Dedifferentiated amniotic fluid mesenchymal stem cell (primary cell): Measurements from ENCODE around the gene FRAS1.
"Not testable (repeated sequence)": the region's sequence is repeated elsewhere in the genome, so short reads cannot be mapped to it uniquely, and the experiment has no call there.

Experiments
- DNase-seq: peaks from one replicate; pipeline ENCODE4 v3.0.0-alpha.2; 2016; ENCODE audit errors: extremely low spot score

The FRAS1 gene

DNA sequence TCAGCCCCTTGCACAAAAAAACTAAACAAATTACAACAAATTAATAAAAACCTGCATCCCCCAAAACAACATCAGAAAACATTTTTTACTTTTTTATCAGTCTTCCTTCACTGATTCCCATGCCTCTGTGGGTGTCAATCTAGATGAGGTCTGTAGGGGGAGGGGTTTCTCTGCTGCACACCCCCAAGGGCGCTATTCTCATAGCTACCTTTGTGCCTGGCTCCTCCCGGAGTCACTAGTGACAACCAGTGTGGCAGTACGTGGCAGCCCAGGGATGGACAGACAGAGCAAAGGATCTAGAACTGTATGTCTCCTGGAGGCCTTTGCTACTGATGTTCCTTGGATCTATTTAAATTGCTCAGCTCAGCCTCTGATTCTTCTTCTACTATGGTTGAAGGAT, 266.3 kb downstream of the FRAS1 start:
- no peak for DNase-seq

DNA sequence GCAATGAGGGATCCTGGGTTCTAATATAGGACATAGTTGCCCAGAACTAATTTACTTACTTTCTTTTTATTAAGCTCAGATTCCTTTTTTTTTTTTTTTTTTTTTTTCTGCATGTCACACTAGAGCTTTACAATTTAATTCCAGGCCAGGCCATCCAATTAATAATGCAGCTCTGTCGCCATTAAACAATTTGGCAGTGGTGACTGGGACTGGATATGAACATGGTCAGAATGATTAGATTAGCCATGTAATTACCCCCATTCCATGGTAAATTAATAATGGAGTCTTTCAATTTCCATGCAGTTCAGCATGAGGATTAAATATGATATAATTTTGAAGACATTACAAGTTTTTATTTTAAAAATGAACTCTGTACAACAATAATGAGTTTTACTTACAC, 267.5 kb downstream of the FRAS1 start:
- no peak for DNase-seq

DNA sequence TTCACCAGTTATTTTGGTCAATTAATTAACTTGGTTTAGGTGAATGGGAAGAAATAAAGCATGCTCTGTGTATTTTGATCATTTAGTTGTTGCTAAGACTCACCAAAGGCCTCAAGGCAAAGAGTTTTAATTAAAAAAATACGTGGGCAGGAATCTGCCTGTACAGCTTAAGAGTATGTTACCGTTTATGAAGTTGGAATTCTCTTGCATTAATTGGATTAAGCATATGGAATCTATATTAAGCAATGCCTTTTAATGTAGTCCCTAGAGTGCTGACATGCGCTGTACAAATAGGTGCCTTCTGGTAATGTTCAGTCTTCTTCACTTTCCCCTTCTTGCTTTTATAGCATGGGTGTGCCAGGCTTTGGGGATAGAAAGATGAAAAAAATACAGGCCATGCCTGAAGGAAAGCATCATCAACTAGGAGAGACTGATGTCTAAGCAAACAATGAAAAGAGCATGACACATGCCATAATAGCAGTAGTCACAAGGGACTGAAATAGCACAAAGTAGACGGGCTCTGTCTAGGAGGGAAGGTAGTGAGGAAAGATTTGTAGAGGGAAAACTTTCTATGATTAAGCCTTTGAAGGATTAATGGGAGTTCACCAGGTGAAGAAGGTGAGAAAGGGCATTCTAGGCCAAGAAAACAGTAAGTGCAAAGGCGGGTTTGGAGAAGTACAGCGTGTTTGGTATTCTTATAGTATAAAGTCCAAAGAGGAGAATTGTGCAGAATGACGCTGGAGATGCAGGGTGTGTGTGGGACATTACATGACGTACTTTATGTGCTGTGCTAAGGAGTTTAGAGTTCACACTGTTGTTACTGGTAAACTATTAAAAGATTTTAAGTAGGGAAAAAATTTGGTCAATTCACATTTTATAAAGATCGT, 268.4 kb downstream of the FRAS1 start:
- no peak for DNase-seq

DNA sequence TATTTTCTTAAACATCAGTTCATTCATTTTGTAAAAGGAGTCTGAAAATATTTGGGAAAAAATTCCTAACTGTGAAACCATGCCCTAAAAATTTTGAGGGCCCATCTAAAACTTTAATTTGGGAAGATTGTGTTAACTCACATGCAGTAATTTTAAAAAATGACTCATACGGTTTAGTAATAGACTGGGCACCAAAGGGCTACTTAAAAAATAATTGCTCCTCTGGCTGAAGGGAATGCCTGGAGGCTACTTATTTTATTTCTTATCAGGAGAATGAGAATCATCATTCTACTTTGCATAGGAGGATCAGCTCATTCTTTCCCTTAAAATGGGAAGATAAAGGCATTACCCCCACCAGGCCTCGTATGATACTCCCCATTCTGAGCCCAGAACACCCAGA, 271.5 kb downstream of the FRAS1 start:
- DNase-seq = not testable (repeated sequence)

DNA sequence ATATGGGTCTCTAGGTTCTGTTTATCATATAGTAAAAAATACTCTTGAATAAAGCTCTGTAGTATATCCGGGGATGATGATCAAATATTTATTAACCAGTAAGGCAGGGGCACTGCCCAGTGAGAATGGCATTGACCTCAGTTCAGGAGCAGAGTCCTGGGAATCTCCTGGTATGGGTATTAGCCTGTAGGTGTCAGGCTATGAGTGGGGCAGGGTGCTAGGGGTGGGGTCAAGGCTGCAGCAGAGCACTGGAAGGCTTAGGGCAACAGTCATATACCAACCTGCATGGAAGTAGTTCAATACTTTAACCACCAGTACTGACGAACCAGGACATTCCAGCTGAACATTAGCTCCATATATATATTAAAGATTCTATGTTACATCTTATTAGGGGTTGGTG, 274.1 kb downstream of the FRAS1 start:
- DNase-seq = no peak

DNA sequence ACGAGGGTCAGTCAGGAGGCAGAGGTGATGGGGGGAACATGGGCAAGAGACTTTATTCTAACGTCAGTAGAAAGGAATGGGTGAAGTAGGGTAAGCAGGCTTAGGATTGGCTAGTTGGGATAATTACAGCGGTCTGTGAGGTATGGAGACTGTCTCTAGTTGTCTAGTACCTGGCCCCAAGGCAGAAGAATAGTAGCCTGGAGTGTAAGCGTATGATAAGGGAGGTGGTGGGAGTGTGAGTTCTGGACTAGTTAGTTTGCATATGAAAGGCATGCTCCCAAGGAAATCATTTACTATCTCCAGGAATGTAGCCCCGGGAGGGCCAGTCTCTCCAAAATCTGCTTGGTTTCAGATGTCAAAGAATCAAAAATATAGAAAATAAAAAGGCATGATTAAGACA, 274.8 kb downstream of the FRAS1 start:
- DNase-seq = no peak

DNA sequence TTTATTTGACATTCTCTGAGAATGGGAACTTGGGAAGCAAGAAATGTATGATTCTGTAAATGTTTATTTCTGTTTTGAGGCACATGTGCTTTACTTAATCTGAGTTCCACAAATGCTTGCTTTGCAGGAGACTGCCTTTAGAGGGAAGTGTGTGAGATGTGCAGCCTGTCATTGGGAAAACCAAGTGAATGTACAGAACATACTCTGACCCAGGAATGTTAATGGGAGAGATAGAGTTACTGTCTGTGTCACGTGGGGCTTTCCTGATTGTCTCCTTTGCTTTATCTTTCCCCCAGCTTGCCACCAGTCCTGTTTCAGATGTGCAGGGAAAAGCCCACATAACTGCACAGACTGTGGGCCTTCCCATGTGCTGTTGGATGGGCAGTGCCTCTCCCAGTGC, 275.9 kb downstream of the FRAS1 start:
- DNase-seq = no peak

DNA sequence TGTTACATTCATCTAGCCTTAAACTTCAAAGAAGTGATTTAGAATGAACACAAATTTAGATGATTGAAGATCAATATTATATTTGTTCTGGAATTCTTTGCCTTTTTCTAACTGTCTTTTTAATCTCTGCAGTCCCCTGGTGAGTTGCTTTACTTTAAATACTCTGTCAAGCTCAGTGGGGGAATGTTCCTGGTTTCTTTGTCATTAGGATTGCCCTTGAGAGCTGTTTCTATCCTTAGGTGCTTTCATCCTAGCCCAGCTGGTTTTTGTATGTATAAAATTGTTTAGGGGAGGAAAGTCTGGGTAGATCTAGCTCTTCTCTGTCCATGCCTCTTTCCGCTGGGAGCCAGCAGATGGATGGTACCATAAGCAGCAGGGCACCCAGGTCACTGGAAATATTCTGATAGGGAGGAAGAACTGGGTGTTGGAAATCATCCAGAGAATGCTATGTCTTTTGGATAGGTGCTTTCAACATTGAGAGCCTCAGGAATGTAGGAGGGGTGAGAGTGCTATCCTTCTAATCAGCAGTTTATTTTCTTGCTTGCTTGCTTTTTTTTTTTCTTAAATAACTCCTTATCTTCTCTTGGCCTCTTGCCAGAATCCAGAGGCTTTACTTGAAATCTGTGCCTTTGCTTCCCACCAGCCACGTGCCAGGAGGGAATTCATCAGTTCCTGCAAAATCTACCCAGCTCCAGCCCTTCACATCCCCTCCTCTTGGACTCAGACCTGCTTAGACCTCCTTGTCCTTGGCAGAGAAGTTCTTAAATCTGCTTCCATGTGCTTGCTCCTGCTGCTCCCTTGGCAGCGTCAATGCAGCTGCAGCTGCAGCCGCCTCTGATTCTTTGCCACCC, 279.2 kb downstream of the FRAS1 start:
- DNase-seq = no peak

DNA sequence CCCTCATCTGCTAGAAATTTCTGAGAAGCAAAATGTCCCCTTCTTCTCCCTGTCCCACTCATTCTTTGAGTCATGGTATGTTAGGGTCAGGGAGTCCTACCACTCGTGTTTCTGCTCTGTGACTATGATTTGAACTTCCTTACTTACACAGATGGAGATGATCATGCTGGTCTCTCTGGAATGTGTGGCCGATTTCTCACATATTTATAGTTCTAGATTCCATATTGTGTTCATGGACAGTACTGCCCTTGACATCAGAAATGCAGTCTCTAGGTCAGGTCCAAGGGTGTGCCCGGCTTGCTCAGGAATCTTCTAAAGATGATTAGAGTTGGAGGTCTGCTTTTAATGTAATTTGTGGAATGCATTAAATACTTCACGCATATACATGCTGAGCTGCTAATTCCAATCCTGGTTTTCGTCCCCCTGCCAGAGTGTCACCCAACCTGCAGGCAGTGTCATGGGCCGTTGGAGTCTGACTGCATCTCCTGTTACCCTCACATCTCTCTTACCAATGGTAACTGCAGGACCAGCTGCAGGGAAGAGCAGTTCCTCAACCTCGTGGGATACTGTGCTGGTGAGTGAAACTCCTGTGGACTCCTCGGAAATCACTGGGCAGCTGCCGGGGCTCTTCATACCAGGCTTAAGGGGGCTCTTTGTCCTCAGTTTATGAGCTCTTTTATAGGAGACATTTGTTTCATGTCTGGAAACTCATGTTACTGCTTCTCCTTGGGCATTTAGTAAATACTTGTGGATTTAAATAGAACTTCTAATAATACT, 280.3 kb downstream of the FRAS1 start:
- no peak for DNase-seq

DNA sequence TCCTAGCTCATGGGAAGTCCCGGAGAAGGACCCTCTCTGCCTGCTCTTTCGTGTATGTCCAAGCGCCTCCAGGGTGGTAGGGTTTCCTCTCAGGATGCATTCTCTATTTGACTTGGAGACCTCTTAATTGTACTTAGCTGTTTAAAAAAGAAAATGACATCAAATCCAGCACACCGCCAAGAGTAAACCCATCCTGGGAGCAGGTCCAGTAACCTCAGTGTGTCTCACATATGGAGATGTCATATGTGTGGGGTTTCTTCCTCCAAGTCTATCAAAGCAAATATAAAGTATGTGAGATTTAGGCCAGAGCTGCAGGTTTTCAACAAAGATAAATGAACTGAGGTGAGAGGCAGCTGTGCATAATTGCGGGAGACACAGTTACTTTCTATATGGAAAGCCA, 285.0 kb downstream of the FRAS1 start:
- no peak for DNase-seq

DNA sequence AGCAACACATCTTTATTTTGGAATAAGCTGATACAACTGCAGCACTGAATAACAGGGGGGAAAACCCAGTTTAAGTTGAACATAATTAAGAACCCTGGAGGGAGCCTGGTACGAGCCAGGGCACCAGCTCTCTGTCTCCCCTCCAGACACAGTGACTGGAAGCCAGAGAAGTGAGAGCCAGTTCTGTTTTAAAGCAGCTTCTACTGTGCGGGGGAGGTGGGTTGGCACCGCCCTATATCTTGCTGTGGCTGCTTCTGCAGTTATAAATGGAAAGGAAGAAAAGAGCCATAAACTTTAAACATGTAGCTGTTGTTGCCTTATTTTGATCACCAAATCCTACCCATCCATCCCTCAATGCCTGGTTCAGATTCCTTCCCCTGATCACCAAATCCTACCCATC, 286.6 kb downstream of the FRAS1 start:
- DNase-seq = no peak

DNA sequence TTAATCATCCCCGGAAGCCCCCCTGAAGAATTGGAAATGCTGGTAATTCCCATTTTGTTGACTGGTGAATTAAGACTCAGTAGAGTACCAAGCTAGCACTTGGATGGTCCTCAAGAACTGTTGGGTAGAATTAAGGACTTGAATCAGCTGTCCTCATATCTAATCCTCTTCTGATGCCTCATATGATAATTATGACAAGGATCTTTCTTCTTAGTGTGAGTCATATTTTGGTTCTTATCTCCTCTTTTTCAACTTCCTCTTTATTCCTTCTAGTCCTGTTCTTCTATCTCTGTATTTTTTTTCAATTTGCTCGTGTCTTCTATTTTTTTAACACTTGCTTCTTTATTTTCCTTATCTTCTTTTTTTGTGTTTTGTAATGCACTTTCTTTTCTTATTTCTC, 288.1 kb downstream of the FRAS1 start:
- no peak for DNase-seq

DNA sequence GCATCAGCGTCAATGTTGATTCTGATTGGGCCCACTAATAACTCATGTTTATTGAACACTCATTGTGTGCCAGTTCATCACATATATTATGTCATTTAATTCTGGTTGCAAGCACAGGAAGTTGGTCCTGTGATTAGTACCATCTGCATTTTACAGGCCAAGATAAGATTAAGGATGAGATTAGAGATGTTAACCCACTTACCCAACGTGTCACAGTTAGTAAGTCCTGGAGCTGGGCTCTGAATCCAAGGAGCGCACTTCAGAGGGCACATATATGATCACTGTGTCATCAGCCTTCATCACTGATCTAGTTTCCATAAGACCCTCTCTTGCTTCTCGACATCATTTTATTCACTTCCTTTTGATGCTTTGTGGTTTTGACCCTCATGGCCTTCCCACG, 289.1 kb downstream of the FRAS1 start:
- no peak for DNase-seq

DNA sequence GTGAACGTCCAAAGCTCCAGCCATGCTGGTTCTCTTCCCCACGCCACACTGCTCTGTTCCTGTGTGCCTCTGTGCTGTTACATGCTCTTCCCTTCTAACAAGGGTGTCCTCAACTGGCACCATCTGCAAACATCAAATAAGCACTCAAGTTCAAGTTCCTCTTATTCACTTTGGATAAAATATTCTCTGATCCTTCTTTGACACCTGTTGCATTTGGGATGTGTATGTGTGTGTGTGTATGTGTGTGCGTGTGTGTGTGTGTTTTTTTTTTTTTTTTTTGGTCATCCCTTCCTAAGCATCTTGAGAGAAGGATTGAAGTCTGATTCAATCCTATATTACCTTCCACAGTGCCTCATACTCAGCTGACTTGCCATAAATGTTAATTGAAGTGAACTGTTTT, 290.4 kb downstream of the FRAS1 start:
- no peak for DNase-seq

DNA sequence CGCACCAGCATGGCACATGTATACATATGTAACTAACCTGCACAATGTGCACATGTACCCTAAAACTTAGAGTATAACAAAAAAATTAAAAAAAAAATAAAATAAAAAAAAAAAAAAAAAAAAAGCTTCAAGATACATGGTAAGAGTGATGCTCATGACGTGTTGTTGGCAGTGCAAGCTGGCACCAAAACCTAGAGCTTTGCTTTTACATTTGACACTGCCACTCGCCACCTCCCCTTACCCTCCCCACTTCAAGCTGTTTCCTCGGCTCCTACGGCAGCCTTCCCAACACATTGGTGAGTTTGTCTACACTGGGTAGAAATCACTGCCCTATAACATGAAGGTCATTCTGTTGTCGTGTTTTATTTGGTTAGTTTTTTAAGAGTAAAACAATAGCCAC, 296.8 kb downstream of the FRAS1 start:
- DNase-seq = no peak

DNA sequence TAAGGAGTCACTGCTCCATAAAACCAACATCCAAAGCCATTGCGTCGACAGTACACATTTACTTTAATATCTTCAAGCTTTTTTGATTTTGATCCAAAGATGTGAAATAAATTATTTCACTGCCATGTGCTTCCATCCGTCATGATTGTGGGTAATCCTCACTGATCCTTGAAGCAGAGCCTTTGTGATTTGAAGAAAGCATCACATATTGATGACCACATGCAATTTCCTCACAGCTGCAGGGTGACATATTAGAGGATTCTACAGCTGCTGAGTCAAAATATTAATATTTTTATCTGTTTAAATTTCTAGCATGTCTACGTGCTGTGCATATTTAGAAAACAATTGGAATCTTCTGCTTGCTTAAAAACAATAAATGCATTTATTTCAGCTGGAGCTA, 297.7 kb downstream of the FRAS1 start:
- DNase-seq = no peak

DNA sequence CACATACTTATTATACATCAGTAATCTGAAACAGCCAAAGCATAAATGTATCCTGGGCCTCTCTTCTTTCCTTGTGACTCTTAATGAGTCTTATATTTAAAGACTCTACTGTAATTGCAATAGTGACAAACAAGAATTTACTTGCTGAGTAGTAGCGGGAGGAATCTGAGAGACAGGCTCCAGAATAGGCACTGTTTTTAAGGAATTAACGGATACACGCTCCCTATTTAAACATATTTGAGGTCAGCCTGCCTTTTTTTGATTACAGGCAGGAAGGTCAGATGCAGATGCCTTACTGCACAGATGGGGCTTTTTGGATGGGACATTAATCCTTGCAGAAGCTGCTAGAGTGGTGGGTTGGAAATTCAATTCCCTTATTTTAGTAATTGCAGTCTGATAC, 298.2 kb downstream of the FRAS1 start:
- no peak for DNase-seq

DNA sequence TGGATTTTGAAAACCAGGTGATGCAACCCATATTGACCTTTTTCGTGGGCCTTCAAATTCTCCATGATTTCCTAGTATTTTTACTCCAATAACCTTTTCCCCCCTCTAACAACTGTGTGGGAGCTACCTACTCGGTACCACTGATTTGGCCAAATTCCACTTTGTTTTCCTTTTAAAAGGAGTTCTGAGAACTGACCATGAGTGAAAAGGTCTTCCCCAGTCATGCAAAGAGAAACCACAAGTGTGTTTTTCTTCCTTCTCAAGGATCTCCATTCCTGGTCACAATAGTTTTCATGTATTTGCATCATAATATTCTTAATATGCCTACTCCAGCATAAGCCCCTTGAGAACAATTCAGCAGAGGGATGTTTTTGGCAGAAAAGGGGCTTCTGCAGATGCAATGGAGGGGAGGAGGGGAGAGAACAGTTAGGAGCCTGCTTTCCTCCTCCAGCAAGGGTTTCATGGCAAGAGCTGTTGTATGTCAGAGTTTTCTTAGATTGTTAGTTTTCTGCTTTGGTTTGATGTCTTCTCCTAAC, 299.2 kb downstream of the FRAS1 start:
- no peak for DNase-seq

DNA sequence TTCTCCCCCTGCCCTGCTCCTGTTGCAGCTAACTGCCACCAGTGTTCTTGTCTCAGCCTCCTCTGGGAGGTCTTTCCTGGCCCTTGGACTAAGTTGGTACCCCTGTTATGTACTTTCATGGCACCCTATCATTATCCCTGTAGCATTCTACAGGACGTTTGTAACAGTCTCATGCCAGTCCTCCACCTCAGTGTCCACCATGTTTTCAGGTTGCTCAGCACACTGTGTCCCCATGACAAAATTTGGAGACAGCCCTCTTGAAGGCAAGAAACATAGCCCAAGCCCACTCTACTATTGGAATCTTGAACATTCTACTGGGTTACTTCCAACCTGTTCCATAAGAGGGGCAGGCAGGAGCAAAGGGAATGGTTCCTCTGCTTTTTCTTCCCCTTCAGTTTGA, 300.0 kb downstream of the FRAS1 start:
- no peak for DNase-seq

DNA sequence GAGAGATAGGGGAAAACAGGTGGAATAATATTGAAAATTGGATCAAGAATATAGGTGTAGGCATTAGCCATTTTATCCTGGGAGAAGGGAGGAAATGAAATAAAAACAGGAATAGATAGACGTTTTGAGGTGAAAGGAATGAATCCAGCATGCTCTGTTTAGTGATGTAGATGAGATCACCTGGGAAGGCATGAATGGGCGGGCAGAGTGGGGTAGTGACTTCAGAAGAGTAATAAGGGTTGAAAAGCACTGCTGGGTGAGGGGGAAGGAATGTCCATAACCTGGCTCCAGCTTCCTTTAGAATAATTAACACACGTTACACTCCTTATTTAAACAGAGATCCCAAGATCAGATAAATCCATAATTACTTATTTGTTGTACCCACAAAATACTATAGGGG, 303.3 kb downstream of the FRAS1 start:
- no peak for DNase-seq

DNA sequence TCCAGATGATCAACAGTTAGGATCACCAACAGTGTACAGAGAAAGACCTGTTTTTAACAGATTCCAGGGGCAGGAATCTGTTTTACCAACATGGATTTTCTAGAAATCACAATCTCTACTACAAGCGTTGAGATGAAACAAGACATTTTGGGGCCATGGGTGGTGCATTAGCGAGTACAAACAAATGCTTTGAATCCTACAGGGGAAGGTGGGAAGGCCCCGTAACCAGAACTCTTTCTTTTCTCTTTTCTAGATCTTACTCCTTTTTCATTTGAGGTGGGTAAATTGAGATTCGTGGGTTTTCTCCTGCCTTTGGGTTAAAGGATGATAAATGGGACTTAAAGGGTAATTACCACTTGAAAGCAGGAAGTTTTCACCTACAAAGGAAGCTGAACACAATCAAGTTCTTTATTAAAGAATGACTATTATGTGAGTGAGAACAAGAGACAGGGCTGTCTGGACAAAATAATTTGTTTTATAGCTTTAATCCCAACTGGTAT, 304.5 kb downstream of the FRAS1 start:
- no peak for DNase-seq

DNA sequence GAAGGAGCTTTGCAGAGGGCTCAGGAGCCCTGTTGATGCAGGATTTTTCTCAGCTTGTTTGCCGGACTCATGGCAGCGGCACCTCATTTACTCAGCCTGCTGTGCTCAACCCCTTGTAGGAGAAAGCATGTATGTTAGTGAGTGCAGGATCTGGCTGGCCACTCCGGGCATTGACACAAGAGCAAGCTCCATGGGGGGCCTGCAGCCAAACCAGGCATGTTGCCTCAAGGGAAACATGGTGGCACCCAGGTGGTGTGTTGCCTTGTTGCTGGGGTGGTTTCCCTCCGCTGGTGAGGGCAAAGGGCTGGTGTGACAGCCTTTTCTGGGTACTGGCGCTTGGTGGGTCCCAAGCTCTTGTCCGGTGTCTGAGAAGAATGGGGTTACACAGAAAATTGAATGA, 305.2 kb downstream of the FRAS1 start:
- DNase-seq = no peak
